ENCODE results near the gene CDC25B. TPM values are rescaled to one million over a fixed set of nuclear protein-coding genes. Genes with fewer than 3 reads are reported as not detected.

CDC25B gene
- total and polyA plus RNA-seq, 10 of the 15 experiments (the other 5 are each of a cell fraction or from before 2014, with no cell fraction given) = 4.6 to 58.8 (median 24.6) TPM

- H3K4me1 ChIP-seq (ENCODE audit: control insufficient read depth, insufficient read depth, low read length) = peaks cover 29% of the 10 kb centered on the region
- 96% methylated on average over 3 of the region's 3 CpGs for WGBS (ENCODE audit: insufficient coverage, insufficient replicate concordance, low lambda C conversion rate, missing lambda C conversion rate)
- no TSS peak for BruUV-seq (replicated peaks)
- DNase-seq (ENCODE audit: low read depth, low spot score) (no peak), FAIRE-seq (no peak), ATAC-seq (no peak)
- intact Hi-C loops (cut with micrococcal nuclease; ENCODE audit: unreplicated experiment) (loop anchor here (5.0 kb wide), 2 partner anchors 47 to 87 kb away; no protein-coding TSS in a partner anchor), in situ Hi-C loops (cut with MboI) (no loop called here)
- H3K27ac ChIP-seq (ENCODE audit: control insufficient read depth, insufficient read depth) = no peak overlapping the region
- POLR2A ChIA-PET = interaction anchor here (0.5 kb wide), 1 partner anchor 103 kb away, joined by 3 read pairs; no protein-coding TSS in a partner anchor
- H3K4me2 ChIP-seq (ENCODE audit: control insufficient read depth, insufficient read depth) = no peak overlapping the region; the same call in 1 of the 2 replicates
- H3K27me3 ChIP-seq (replicated peaks in 1 of 2; ENCODE audit: control insufficient read depth in 2 of 2, insufficient read depth in 2 of 2, low read length in 1 of 2) = no peaks in the 10 kb centered on the region
- SMC1A ChIA-PET (ENCODE audit: uncharacterized antibody, unreplicated experiment) = no interaction called here
- CTCF ChIA-PET = interaction anchor here (5.7 kb wide), 1 partner anchor 11 kb away, joined by 52 read pairs; no protein-coding TSS in a partner anchor
- H3K4me3 ChIP-seq = no peak overlapping the region
- H4K20me1 ChIP-seq (ENCODE audit: control insufficient read depth, insufficient read depth) = no peaks in the 10 kb centered on the region
- RAD21 ChIA-PET (ENCODE audit: unreplicated experiment) = no interaction called here
- no peak overlapping the region for H2AFZ ChIP-seq (ENCODE audit: control insufficient read depth, low read depth, low read length)
- peaks cover 14% of the 10 kb centered on the region for H3K79me2 ChIP-seq (ENCODE audit: control insufficient read depth, insufficient read depth, low read length)
- no peaks in the 10 kb centered on the region; a peak in 1 of 4 replicates for H3K36me3 ChIP-seq (ENCODE audit: control insufficient read depth in 2 of 2, insufficient read depth in 2 of 2, low read length in 1 of 2)
- no peak overlapping the region for H3K9ac ChIP-seq (ENCODE audit: control insufficient read depth, insufficient read depth, low read length)
- H3K9me3 ChIP-seq (replicated peaks; ENCODE audit: control insufficient read depth, insufficient read depth, low read length) = no peaks in the 10 kb centered on the region
- TF ChIP-seq BACH1 (IDR thresholded peaks at IDR 0.05; ENCODE audit: borderline replicate concordance) (no peak), EZH2 (IDR thresholded peaks at IDR 0.05; ENCODE audit: borderline replicate concordance, control insufficient read depth, low read depth, low read length) (no peak), POLR2AphosphoS2 (IDR thresholded peaks at IDR 0.05; ENCODE audit: low read depth, low read length) (no peak), RELB (IDR thresholded peaks at IDR 0.05; ENCODE audit: low read depth) (no peak), SMC3 (IDR thresholded peaks at IDR 0.05; ENCODE audit: borderline replicate concordance, low read length) (no peak), CHD1 (IDR thresholded peaks at IDR 0.05; ENCODE audit: low read depth, low read length) (no peak), MXI1 (IDR thresholded peaks at IDR 0.05; ENCODE audit: low read depth, low read length) (no peak), SMAD1 (IDR thresholded peaks at IDR 0.05; ENCODE audit: low read depth, partially characterized antibody) (no peak), POU2F2 (IDR thresholded peaks at IDR 0.05; ENCODE audit: borderline replicate concordance, low read depth, low read length) (no peak), FOXM1 (IDR thresholded peaks at IDR 0.05; ENCODE audit: low read depth, low read length) (no peak), SUZ12 (IDR thresholded peaks at IDR 0.05; ENCODE audit: unreplicated experiment) (no peak), ZBED1 (IDR thresholded peaks at IDR 0.05; ENCODE audit: borderline replicate concordance) (no peak), ATF3 (IDR thresholded peaks at IDR 0.05; ENCODE audit: borderline replicate concordance, extremely low read depth, low read depth, low read length) (no peak), CEBPB (IDR thresholded peaks at IDR 0.05; ENCODE audit: borderline replicate concordance in 1 of 2, low read depth in 2 of 2, low read length in 2 of 2) (no peak), BCL11A (IDR thresholded peaks at IDR 0.05; ENCODE audit: low read depth, low read length) (no peak), ATF2 (IDR thresholded peaks at IDR 0.05; ENCODE audit: low read length) (no peak), ZNF687 (IDR thresholded peaks at IDR 0.05) (no peak)
These were observed 31.5 kb upstream of the CDC25B start for GRCh38 chr20:3764659-3765058.

All from GM12878 (cell line).